HG03280 (cell line): ENCODE measurements around the gene WSCD2.

Experiments
- ATAC-seq: cut with Tn5 transposase; IDR thresholded peaks from one replicate; pipeline ENCODE4 v1.9.1; 2021; ENCODE audit warnings: mild to moderate bottlenecking, moderate library complexity; ENCODE audit not compliant: unreplicated experiment

The WSCD2 gene

DNA sequence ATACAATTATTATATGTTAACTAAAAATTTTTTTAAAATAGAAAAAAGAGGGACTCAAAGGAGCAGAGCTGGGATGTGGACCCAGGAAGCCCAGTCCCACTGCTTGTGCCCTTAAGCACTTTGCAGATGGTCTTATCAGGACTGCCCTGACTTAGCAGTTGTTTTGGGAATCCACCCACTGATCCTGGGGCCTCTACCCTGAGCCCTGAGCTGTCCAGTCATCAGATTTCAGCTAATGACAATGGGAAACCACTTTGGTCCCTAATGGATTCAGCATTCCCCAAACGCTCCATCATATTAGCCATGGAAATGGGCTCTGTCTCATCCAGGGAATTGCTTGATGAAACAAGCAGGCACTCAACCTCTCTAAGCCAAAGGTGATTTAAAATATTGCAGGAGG is 22.5 kb upstream of the WSCD2 start:
- ATAC-seq: no peak

- no peak for ATAC-seq
These were observed 21.8 kb upstream of the WSCD2 start for GRCh38 chr12:108107293-108107692.

DNA sequence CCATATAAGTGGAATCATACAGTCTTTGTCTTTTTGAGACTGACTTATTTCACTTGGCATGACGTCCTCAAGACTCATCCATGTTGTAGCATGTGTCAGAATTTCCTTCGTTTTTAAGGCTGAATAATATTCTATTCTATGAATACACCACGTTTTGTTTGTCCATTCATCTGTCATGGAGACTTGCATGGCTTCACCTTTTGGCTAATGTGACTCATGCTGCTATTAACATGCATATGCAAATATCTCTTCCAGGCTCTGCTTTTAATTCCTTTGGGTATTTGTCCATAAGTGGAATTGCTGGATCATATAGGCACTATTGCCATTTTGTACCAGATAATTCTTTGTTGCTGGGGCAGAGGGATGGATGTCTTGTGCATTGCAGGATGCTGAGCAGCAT is 19.6 kb upstream of the WSCD2 start:
- no peak for ATAC-seq

DNA sequence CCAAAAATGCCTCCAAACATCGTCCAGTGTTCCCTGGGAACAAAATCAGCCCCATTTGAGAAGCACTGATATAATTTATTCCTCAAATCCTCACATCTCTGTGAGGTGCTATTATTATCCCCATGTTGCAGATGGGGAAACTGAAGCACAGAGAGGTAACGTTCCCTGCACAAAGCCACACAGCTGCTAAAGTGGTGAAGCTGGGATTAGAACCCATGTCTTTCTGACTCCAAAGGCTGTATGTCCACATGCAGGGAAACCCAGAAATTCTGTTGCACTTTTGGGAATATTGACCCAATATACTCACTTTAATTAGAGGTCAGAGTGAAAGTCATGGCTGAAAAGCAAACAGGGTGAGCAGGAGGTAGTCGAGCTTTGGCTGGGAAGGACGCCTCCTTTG is 19.1 kb upstream of the WSCD2 start:
- no peak for ATAC-seq

GRCh38 chr12:108110844-108111243 is 18.2 kb upstream of the WSCD2 start:
- no peak for ATAC-seq

GRCh38 chr12:108112832-108113556 is 16.1 kb upstream of the WSCD2 start:
- no peak for ATAC-seq

- no peak for ATAC-seq
These were observed 13.7 kb upstream of the WSCD2 start for GRCh38 chr12:108115123-108116121.

DNA sequence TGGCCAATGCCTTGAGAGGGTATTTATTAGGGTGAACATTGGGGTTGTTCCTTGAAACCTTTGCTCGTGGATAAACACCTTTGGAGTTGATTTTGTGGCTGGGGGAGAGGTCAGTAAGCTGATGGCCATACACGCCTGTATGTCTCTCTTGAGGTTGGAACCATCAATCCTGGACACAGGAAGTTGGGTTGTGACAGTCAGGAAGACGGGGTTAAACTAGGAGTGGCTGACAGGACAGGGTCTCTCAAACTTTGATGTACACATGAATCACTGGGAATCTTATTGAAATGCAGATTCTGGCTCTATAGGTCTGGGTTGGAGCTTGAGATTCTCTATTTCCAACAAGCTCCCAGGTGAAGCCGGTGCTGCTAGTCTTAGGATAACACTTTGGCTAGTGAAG is 12.8 kb upstream of the WSCD2 start:
- ATAC-seq: no peak

GRCh38 chr12:108116699-108117098 is 12.4 kb upstream of the WSCD2 start:
- no peak for ATAC-seq

GRCh38 chr12:108117163-108117849 is 11.8 kb upstream of the WSCD2 start:
- ATAC-seq: no peak

GRCh38 chr12:108117902-108118301 is 11.2 kb upstream of the WSCD2 start:
- ATAC-seq: no peak

DNA sequence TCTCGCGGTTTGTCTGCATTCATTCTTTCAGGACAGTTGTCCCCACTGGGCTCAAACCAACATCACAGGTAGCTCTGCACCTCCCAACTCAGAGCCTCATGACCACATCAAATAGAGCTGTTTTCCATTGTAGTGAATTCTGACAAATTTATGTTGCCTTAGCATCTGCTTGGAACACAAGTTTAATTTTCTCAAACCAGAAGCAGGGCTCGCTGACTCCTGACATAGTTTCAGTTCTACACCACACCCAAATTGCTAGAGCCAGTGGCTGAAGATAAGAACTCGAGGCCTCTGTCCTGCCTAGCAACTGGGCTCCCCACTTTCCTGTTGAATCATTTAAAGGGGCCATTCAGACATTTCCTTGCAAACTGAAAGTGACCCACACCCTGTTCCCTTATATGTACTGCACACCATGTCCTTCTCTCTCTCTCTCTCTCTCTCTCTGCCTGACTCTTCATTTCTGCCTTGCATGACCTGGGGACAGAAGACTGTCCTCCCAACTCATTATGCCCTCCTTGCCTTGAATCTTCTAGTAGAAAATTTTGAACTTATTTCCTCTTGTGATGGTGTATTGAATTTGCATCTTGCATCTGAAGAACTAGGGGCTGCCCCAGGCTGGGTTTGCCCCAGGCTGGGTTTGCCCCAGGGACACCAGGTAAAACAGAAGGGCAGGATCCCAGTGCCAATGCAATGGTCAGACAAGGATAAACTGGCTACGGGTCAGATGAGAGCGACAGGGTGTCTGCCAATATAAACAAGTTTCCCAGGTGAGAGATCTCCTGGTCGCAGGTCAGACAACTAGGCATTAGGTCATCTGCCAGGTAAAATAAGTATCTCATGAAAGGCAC is 9.7 kb upstream of the WSCD2 start:
- ATAC-seq: peak; percentile 79

DNA sequence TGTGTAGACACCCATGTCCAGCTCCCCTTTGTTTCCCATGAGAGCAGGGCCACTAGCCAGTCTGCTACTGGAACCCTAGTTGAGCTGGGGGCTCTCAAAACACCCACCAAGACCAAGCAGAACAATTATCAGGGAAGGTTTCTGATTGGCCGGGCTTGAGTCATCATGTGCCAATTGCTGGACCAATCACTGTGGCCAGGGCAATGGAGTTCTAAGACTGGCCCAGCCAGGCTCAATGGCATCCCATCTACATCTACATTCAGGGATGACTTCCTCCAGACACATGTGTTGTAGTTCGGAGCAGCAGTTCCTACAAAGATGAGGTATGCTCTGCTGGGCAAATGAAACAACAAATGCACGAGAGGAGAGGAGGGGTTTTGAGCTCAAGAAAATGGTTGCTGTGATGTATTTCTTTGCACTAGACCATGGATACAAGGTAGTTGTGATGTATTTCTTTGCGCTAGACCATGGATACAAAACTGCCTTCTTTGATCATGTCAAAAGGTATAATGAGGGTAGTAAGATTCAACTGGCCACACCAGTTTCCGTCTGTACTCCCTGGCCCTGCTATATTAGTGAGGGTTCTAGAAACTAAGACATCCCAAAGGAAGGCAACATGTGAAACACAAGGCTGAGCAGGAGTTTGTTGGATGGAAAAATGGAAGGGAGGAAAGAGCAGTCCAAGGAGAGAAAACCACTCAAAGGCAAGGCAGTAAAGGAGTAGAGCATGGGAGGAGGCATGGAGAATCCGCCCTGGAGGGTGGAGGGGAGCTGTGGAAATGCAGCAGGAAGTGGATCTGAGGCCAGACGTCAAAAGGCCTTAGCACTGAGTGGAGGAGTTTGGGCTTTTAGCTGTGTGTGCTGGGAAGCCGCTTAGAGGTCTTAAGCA is 8.9 kb upstream of the WSCD2 start:
- ATAC-seq: no peak

- no peak for ATAC-seq
These were observed 8.3 kb upstream of the WSCD2 start for GRCh38 chr12:108120863-108121165.

- no peak for ATAC-seq
These were observed 7.8 kb upstream of the WSCD2 start for GRCh38 chr12:108121320-108121719.

DNA sequence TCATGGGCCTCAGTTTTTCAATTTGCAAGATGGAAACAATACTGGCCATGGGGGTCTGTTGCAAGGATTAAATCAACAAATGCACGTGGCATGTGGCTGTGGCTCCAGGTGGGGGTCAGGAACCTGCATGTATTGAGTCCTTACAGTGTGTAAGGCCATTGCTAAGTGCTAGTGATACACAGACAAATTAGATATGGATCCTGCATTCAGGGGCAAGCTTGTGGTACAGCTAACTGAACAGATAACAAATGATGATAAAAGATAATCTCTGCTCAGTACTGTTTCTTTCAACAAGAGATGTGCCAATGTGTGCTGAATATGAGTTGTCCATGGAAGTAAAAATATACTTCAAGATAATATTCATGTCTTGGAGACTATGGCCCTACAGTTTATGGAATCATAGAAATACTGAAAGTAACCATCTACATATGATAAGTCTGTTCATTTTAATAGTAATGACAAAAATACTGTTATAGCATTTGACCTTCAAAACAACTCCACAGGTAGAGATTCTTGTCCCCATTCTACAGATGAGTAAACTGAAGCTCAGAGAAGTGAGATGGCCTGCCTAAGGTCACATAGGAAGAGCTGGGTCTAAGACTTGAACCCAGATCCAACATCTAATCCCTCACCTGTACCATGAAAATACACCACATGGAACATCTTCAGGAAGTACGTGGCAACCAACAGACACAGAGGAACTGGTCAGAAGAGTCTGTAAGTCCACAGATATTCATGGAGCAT is 7.2 kb upstream of the WSCD2 start:
- no peak for ATAC-seq

- no peak for ATAC-seq
These were observed 6.4 kb upstream of the WSCD2 start for GRCh38 chr12:108122644-108123043.

DNA sequence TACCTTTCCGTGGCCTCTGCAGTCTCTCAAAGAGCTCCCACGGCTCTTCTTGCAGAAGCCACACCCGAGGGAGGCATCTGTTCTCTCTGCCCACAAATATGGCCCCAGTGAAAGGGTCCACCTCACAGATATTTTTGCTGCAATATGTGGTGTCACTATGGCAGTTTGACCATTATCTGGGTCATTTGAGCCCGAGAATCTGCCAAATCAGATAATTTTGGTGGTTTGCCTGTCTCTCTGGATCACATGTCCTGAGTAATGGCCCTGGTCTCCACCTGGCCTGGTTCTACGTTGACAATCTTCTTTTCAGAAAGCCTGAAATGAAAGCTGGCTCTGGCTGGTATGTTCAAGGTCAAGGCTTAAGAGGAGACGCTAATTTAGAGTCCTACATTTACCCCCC is 5.7 kb upstream of the WSCD2 start:
- no peak for ATAC-seq

DNA sequence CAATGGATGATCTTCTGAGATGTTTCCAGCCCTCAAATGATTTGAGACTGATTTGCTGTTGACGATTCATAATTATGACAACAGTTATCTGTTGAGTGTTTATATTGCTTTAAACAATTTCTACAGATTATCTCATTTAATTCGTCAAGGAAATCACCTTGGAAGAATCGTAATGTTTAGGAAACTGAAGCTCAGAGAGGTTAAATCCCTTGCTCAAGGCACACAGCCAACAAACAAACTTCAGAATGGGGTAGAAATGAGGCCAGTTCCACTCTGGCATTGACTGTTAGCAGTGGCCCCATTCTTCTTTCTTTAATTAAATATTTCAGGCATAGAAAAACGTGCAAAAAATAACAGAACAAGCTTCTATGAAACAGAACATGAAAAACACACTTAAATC is 4.0 kb upstream of the WSCD2 start:
- no peak for ATAC-seq
